ENCODE data around the gene NEU4.

Gene NEU4

DNA sequence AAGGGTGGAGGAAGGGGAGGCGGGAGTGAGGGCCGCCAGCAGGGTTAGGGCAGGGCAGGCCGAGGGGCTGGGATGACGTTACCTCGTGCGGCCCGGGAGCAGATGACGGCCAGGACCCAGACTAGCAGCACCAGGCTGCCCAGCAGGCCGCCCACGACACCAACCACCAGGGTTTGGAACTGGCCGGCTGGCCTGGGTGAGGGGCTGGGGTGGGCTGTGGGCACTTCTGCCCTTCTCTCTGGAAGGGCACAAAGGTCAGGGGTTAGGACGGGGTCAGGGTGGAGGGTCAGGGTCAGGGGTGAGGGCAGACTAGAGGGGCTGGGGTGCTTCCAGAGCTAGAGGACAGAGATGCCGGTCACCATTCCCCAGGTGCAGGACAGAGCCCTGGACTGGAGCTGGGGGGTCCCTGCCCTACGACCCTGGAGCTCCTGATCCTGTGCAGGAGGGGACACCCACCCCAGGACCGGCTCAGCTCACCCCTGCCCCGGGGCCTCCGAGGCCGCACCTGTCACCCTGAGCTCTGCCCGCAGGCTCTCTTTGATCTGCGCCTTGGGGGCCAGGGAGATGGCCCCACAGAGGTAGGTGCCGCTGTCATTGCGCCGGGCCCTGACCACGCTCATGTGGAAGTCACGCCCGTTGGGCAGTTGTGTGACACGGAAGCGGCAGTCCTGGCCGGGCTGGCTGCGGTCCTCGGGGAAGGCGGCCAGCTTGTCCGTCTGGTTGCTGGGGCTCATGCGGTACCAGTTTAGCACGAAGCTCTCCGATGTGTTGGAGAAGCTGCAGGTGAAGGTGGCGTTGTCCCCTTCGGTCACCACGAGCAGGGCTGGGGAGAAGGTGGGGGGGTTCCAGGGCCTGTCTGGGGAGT, 43.4 kb downstream of the NEU4 start:
- no peak for DNase-seq (ENCODE audit: low spot score)

- no peak for DNase-seq (ENCODE audit: low spot score)
Observed at GRCh38 chr2:241852981-241853631, 44.1 kb downstream of the NEU4 start.

DNA sequence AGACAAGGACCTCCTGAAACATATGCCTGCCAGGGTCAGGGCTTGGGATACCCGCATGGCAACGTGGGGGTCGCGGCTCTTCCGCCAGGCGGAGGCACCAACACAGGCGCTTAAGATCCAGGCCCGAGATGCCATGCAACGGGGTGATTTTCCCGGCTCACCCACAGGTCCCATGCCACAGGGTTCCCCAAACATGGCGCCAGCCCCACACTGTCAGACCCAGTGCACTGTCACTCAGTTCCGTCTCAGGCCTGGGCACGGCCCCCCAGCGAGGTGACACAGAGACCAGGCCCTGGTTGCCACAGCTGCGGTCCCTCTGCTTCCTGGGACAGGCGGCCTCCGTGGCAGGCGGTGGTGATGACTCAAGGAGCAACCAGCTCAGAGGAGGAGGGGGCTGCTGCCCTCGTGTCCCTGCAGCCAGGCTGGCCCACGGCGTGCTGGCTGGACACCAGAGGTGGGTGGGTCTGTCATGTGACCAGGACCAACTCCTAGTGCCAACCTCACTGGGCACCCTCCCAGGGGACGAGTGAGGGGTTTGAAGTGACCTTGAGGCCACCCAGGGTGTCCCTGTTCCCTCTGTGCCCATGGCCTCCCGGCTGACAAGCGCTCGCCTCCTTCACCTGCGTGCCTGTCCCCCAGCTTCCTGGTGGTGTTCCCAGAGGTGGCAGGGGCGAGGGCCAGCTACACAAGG, 44.8 kb downstream of the NEU4 start:
- DNase-seq (ENCODE audit: low spot score), result no peak

GRCh38 chr2:241854342-241855244, 45.6 kb downstream of the NEU4 start:
- no peak for DNase-seq (ENCODE audit: low spot score)

- DNase-seq (ENCODE audit: low spot score), result no peak
Observed at GRCh38 chr2:241855245-241855887, 46.4 kb downstream of the NEU4 start.

GRCh38 chr2:241855888-241856422, 47.0 kb downstream of the NEU4 start:
- DNase-seq (ENCODE audit: low spot score), result no peak

DNA sequence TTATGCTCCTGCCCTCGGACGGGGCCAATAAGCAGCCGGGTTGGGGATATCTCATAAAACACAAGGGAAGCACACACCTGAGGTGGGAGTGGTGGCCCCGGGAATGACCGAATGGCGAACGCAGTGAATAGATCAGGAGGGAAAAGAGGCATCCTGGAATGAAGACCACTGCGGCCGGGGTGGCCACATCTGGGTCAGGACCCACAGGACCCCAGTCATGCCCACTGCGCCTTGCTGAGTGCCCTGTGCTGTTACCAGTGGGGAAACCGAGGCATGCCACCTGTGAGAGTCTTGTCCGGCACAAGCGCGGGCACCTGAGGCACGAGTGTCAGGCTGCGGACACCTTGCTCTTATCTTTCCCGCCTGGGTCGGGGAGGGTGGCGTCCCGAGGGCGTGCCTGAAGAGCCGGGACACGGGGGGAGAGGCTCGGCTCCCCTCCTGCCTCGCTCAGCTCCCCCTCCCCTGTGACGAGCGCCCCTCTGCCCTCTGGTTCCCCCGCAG, 48.1 kb downstream of the NEU4 start:
- no peak for DNase-seq (ENCODE audit: low spot score)

DNA sequence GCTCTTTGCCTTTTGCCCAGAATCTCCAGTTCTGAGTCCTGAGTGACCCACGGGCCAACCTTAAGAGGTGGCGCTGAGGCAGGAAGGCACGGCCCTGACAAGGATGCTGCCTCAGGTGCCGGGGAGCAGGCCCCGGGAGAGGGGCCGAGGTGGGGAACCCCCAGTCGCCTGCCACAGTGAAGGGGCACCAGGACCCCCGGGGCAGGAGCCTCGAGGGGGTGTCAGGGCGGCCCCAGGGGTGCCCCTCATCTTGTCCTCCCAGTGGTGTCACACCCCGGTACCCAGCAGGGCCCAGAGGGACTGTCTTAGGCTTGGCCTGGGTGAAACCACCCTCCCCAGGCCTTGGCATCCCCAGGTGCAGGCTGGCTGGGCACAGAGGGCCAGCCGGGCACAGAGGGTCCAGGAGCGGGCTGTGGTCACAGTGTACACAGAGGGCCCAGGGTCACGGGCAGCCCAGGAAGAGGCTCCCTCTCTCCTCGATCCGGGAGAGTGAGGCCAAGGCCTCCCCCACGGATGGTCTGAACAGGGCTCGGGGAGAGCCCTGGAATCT, 48.7 kb downstream of the NEU4 start:
- DNase-seq (ENCODE audit: low spot score), result no peak

- DNase-seq (ENCODE audit: low spot score), result no peak
Observed at GRCh38 chr2:241858206-241859016, 49.4 kb downstream of the NEU4 start, which contains the start of gene PDCD1. PDCD1 (minus strand) TSS chr2:241858894; CDS start chr2:241858838, 56 bp downstream.

GRCh38 chr2:241859017-241859435, 50.0 kb downstream of the NEU4 start:
- DNase-seq (ENCODE audit: low spot score), result no peak

GRCh38 chr2:241859436-241860183, 50.6 kb downstream of the NEU4 start:
- no peak for DNase-seq (ENCODE audit: low spot score)

DNA sequence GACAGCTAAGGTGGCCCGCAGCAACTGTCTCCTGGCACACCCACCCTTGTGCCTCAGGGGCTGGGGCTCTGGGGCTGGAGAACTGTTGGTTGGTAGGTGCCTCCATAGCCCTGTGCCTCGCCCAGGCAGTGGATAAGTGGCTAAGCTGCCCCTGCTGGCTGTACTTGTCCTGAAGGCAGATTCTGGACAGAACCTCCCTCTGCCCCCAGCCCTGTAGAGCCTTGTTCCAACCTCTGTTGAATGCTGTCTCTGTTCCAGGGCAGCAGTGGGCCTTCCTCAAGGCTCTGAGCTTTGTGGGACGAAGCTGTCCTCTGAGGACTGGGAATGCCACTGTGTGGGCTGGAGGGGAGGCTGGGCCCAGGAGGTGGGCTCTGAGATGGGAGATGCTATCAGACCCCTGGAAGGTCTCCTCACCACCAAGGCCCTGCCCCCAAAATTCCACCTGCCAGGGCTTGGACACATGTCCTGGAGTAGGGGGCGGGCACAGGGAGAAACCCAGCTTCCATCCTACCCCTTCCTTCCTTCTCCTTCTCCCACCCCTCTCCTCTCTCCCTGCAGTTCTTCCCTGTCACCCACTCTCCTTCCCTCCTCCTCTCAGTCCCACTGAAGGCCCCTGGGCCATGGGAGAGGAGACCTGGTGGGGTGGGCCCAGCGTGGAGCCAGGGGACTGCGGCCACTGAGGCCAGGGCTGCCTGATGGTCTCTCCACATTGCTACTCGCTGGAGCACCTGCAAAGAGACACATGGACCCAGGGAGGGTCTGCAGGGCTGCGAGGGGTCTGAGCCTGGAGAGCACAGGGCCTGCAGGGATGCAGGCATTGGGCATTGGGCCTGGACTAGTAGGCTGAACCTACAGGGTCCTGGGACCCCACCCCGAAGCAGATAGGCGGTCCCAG, 51.4 kb downstream of the NEU4 start:
- DNase-seq (ENCODE audit: low spot score), result no peak

- no peak for DNase-seq (ENCODE audit: low spot score)
Observed at GRCh38 chr2:241861264-241861663, 52.3 kb downstream of the NEU4 start.

GRCh38 chr2:241862093-241862492, 53.1 kb downstream of the NEU4 start:
- DNase-seq (ENCODE audit: low spot score), result no peak

DNA sequence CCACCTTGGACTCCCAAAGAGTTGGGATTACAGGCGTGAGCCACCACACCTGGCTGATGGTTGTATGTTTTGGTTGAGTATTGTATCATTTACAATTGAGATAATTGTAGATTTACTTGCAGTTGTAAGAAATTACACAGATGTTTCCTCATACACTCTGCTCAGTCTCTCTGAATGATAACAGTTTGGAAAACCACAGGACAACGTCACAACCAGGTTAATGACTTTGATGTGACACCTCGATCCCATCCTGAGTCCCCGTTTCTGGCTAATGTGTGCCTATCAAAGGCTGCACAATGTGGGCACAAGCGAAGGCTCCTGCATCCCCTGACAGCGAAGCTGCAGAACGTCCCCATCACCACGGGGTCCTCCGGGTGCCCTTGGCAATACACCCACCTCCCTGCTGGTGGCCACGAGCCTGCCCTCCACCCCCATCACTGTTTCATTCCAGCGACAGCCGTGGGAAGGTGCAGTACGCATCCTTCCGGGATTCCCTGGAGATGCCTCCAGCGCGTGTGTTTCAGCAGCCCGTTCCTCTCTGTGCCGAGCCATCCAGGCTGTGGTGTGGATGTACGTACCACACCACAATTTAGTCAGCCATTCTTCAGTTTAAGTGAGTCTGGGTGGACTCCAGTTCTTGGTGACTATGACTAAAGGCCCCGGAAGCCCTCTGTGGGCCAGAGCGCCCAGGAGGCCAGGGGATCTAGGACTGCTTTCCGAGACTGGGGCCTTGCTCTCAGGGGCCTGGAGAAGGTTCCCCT, 54.0 kb downstream of the NEU4 start:
- no peak for DNase-seq (ENCODE audit: low spot score)

- no peak for DNase-seq (ENCODE audit: low spot score)
Observed at GRCh38 chr2:241863536-241863954, 54.6 kb downstream of the NEU4 start.

All from cerebellar cortex (tissue), 1 donor.